Heart left ventricle (tissue), 16 donors: ENCODE results near the gene RNF38. TPM values are rescaled to one million over a fixed set of nuclear protein-coding genes. Genes with fewer than 3 reads are reported as not detected.

Experiments
- ATAC-seq, 4 donors: fragments of 200-7000 bp; cut with Tn5 transposase; one replicate each; pipeline ENCODE4 v1.9.1; 2020 to 2022; ENCODE audit warnings: moderate library complexity in 4 of 4, mild to moderate bottlenecking in 3 of 4, moderate number of reproducible peaks in 1 of 4
- DNase-seq, 5 donors: peaks; one replicate each; pipeline ENCODE4 v3.0.0-alpha.2; 2020
- H3K27ac ChIP-seq, 12 donors: fragments of 200-600 bp; sonication (generic) in 4 of 12; one replicate each; pipeline versions ENCODE4 v1.5.0 to v1.8.0; 2016 to 2022; ENCODE audit warnings: mild to moderate bottlenecking in 2 of 12
- H3K27me3 ChIP-seq, 9 donors: fragments of 200-600 bp; sonication (generic) in 2 of 9; one replicate each; pipeline versions ENCODE4 v1.5.1 to v1.8.0; 2016 to 2022; ENCODE audit warnings: mild to moderate bottlenecking in 3 of 9
- H3K36me3 ChIP-seq, 9 donors: fragments of 200-600 bp; sonication (generic) in 2 of 9; one replicate each; pipeline versions ENCODE4 v1.5.0 to v1.8.0; 2018 to 2022; ENCODE audit warnings: mild to moderate bottlenecking in 2 of 9
- H3K4me1 ChIP-seq, 12 donors: fragments of 200-600 bp; sonication (generic) in 4 of 12; one replicate each; pipeline versions ENCODE4 v1.5.0 to v1.8.0; 2016 to 2022; ENCODE audit warnings: mild to moderate bottlenecking in 3 of 12
- H3K4me3 ChIP-seq, 12 donors: fragments of 200-600 bp; sonication (generic) in 4 of 12; one replicate each; pipeline versions ENCODE4 v1.5.0 to v1.8.0; 2017 to 2022; ENCODE audit warnings: mild to moderate bottlenecking in 9 of 12, moderate library complexity in 4 of 12
- H3K9me3 ChIP-seq, 12 donors: fragments of 200-600 bp; sonication (generic) in 4 of 12; one replicate each; pipeline versions ENCODE4 v1.5.0 to v1.8.0; 2016 to 2022; ENCODE audit warnings: mild to moderate bottlenecking in 1 of 12
- POLR2A ChIP-seq, 2 donors: fragments of 450-650 bp; IDR thresholded peaks; one replicate each; pipeline ENCODE4 v1.6.1; 2017; ENCODE audit warnings: antibody characterized with exemption in 2 of 2, mild to moderate bottlenecking in 2 of 2, moderate library complexity in 2 of 2
- WGBS, 4 donors: extraction: QIAGEN DNeasy Blood & Tissue Kit in 2 of 4; methylation state at CpG; one replicate each; pipeline versions ENCODE4 v1.1.5 to v1.1.7; 2013 to 2018; 5-methylcytosine and 5-hydroxymethylcytosine counted together
- intact Hi-C, 10 donors: fragments of 100-400 bp; cut with DNase I; formaldehyde crosslinking; loops; one replicate each; pipeline versions ENCODE4 v1.11.1 to v1.14.2; 2022
- polyA plus RNA-seq, 2 donors: library from polyadenylated mRNA; stranded (reverse); fragments of 200-250 nt; gene quantifications; one replicate each; pipeline ENCODE4 v1.2.3, GENCODE V29; 2013
- total RNA-seq, 9 donors: library from RNA; depleted of rRNA in 2 of 9; stranded (reverse); fragments of >200 nt in 2 of 9; fragmentation: NEBNext Ultra II Directional in 3 of 9; extraction: Animal tissue kit (Norgen Biotek cat#: 25700) in 3 of 9; gene quantifications; one replicate each; pipeline versions ENCODE4 v1.1.0 to v1.2.4, GENCODE V29; 2016 to 2023
- TF ChIP-seq, protein P1 (sequence below), 12 donors: fragments of 200-600 bp; sonication (generic) in 4 of 12; IDR thresholded peaks; one replicate each; pipeline versions ENCODE4 v1.5.0 to v1.8.0; 2018 to 2022; ENCODE audit warnings: antibody characterized with exemption in 12 of 12, mild to moderate bottlenecking in 5 of 12
- donor health status: ischemic (EF 13 %, LVEDD 7.1; RV severe dilation, severe dysfunction).
- donor health status: healthy with polysubstance abuse.
- donor health status: DM: no; HTN: yes; CAD: no.
- donor health status: DM: no; HTN: no; CAD: no.
- donor health status: ischemic (EF 25% LVEDD 6.9; RV normal size, moderate dysfunction).
- donor health status: ischemic (EF 25% LVEDD 5.7; RV mildly dilated, moderate dysfunction).
- donor health status: healthy.
- donor health status: DM: yes; HTN: yes; CAD: no.
- donor health status: ischemic (EF 35%, LVEDD 5.7; RV mildly dilated, moderate dysfunction).
- donor health status: nonischemic (EF 11% LVEDD 7.7; RV severe dilation, severe dysfunction).
- donor health status: DM: yes; HTN: yes; CAD: no.
- donor health status: PGD.
- donor health status: ischemic (EF 29% LVEDD 5.4; RV normal size, mild dysfunction).
- donor health status: nonischemic (EF 23%, LVEDD 6.1; RV moderate dilation, normal function).

RNF38 gene
- total and polyA plus RNA-seq, 11 donors, result 6.0 to 49.0 (median 30.2) TPM

DNA sequence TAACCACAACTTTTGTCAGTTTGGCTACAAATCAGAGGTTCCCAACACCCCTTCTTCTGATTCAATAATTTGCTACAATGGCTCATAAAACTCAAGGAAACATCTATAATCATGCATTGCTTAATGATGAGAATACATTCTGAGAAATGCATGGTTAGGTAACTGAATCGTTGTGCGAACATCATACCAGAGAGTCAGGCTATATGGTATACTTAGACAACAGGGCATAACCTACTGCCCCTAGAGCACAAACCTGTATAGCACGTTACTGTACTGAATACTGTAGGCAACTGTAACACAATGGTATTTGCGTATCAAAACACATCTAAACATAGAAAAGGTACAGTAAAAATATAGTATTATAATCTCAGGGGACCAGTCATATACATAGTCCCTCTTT, 31.0 kb upstream of the RNF38 start:
- Histone ChIP-seq H3K36me3 (peaks cover 0 to 16% (median 4%) of the 10 kb centered on the region in 9 donors), H3K4me3 (no peak overlapping the region), H3K27me3 (no peaks in the 10 kb centered on the region), H3K4me1 (peaks cover 0 to 7% (median 0%) of the 10 kb centered on the region in 12 donors), H3K27ac (no peak overlapping the region), H3K9me3 (peaks cover 0 to 6% (median 0%) of the 10 kb centered on the region in 12 donors)
- intact Hi-C loops, result no loop called here
- DNase-seq (no peak), ATAC-seq (no peak)
- 95 to 99% (median 96%) methylated on average over 4 of the region's 4 CpGs for WGBS, 4 donors
- TF ChIP-seq, protein P1, sequence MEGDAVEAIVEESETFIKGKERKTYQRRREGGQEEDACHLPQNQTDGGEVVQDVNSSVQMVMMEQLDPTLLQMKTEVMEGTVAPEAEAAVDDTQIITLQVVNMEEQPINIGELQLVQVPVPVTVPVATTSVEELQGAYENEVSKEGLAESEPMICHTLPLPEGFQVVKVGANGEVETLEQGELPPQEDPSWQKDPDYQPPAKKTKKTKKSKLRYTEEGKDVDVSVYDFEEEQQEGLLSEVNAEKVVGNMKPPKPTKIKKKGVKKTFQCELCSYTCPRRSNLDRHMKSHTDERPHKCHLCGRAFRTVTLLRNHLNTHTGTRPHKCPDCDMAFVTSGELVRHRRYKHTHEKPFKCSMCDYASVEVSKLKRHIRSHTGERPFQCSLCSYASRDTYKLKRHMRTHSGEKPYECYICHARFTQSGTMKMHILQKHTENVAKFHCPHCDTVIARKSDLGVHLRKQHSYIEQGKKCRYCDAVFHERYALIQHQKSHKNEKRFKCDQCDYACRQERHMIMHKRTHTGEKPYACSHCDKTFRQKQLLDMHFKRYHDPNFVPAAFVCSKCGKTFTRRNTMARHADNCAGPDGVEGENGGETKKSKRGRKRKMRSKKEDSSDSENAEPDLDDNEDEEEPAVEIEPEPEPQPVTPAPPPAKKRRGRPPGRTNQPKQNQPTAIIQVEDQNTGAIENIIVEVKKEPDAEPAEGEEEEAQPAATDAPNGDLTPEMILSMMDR (IDR thresholded peaks at IDR 0.05), result no peak
- TF ChIP-seq POLR2A (IDR thresholded peaks at IDR 0.05), result no peak

DNA sequence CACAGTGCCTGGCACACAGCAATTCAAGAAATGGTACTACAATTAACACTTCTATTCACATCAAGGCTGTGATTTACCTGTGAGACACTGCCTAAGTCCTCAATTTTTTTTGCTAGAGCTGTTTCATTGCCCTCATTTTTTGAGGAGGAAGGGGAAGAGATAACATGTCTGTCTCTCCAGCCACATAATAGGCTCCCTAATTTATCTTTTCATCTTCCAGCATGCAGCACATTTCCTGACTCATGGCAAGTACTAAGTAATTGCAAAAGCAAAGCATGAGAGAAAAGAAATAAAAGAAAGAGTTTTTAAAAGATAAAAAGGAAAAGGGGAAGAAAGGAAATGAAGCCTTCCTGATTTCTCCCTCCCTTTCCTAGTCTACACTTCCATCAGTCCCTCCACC, 26.9 kb upstream of the RNF38 start:
- H3K4me3 ChIP-seq, result no peak overlapping the region
- H3K27me3 ChIP-seq, result no peaks in the 10 kb centered on the region
- DNase-seq, result no peak
- TF ChIP-seq, protein P1 (IDR thresholded peaks at IDR 0.05), result no peak
- no peak for TF ChIP-seq POLR2A (IDR thresholded peaks at IDR 0.05)
- peaks cover 0 to 11% (median 0%) of the 10 kb centered on the region in 12 donors for H3K4me1 ChIP-seq
- H3K36me3 ChIP-seq, result peaks cover 0 to 16% (median 4%) of the 10 kb centered on the region in 9 donors
- peaks cover 0 to 6% (median 0%) of the 10 kb centered on the region in 12 donors for H3K9me3 ChIP-seq
- ATAC-seq, result no peak
- no peak overlapping the region for H3K27ac ChIP-seq
- intact Hi-C loops, result no loop called here

DNA sequence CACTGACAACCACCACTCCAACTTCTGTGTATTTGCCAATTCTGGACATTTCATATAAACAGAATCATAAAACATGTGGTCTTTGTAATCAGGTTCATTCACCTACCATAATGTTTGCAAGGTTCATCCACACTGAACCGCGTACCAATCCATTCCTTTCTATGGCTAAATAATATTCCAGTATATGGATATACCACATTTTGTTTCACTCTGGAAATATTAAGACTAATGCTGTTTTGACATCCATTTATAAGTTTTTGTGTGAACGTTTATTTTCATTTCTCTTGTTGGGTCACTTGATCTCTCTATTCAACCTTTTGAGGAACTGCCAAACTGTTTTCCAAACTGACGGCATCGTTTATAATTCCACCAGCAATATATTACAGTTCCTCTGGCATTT, 26.3 kb upstream of the RNF38 start:
- WGBS, 4 donors, result 93 to 96% (median 95%) methylated on average over 5 of the region's 5 CpGs
- intact Hi-C loops, result no loop called here
- TF ChIP-seq POLR2A (IDR thresholded peaks at IDR 0.05), result no peak
- TF ChIP-seq, protein P1 (IDR thresholded peaks at IDR 0.05), result no peak

DNA sequence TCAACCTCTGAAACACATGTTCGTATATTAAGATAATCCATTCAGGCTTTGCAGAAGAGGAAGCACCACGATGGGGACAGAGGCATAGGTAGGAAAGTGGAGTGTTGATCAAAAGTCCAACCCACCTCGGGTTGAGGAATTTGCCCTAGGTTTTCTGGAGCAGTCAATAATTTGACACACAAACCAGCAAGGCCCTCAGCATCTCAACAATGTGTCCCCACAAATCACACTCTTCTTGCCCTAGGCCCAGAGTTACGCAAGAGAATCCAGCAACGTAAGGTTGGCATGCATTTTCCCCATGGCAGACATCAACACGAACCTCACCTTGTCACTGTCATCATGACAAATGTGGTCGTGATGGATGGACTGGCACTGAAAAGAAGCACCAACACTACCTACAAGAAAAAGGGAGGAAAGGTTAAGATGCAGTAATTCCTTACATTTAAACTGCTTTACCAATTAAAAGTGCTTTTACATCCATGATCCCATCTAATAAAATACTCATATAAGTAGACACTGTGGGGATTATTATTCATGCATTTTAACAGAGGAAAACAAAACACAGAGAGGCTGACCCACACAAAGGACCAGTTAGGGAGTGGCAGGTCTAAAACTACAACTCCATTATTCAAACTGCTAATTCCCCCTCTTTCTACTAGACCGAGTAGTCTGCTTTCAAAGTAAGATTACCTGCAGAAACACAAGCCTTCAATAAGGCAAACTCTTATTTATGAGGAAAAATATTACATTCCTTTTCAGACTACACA, 24.4 kb upstream of the RNF38 start:
- no peak for TF ChIP-seq POLR2A (IDR thresholded peaks at IDR 0.05)
- TF ChIP-seq, protein P1 (IDR thresholded peaks at IDR 0.05), result no peak
- no peak overlapping the region for H3K4me3 ChIP-seq
- WGBS, 4 donors, result 71 to 77% (median 73%) methylated on average over 8 of the region's 8 CpGs
- intact Hi-C loops, result no loop called here
- H3K36me3 ChIP-seq, result peaks cover 0 to 25% (median 3%) of the 10 kb centered on the region in 9 donors
- H3K27me3 ChIP-seq, result no peaks in the 10 kb centered on the region
- DNase-seq (no peak), ATAC-seq (no peak)
- H3K9me3 ChIP-seq, result peaks cover 0 to 6% (median 0%) of the 10 kb centered on the region in 12 donors
- H3K4me1 ChIP-seq, result peaks cover 0 to 15% (median 0%) of the 10 kb centered on the region in 12 donors
- H3K27ac ChIP-seq, result no peak overlapping the region

More for the DNA sequence above, 26.3 kb upstream of the RNF38 start:
- H3K27me3 ChIP-seq, result no peaks in the 10 kb centered on the region
- peaks cover 0 to 22% (median 4%) of the 10 kb centered on the region in 9 donors for H3K36me3 ChIP-seq
- DNase-seq, result no peak
- H3K27ac ChIP-seq, result no peak overlapping the region
- H3K4me3 ChIP-seq, result no peak overlapping the region
- H3K4me1 ChIP-seq, result peaks cover 0 to 11% (median 0%) of the 10 kb centered on the region in 12 donors
- no peak for ATAC-seq
- H3K9me3 ChIP-seq, result peaks cover 0 to 6% (median 0%) of the 10 kb centered on the region in 12 donors
